LNCAP (cell line): ENCODE results near the gene GHDC.

Experiments used
- CTCF ChIP-seq: fragments of 450-650 bp; IDR thresholded peaks from 2 replicates; pipeline ENCODE4 v1.5.1; 2017; ENCODE audit warnings: mild to moderate bottlenecking

The GHDC gene

GRCh38 chr17:42141382-42141781 is 52.9 kb downstream of the GHDC start:
- no peak for TF ChIP-seq CTCF
